Tibial artery (tissue), 4 donors: Measurements from ENCODE around the gene NTN1.

ENCODE experiments used
- DNase-seq, 2 donors: peaks; one replicate each; pipeline ENCODE4 v3.0.0-alpha.2; 2019
- H3K27ac ChIP-seq, 2 donors: fragments of 200-600 bp; sonication (generic) in 1 of 2; 1 replicate in 1 of 2; 2 replicates in 1 of 2; pipeline ENCODE4 v1.5.1; 2018 to 2019; ENCODE audit warnings: mild to moderate bottlenecking in 1 of 2
- H3K27me3 ChIP-seq, 2 donors: fragments of 200-600 bp; sonication (generic) in 1 of 2; one replicate each; pipeline versions ENCODE4 v1.5.1 to v1.6.0; 2016 to 2019
- H3K36me3 ChIP-seq, 3 donors: fragments of 200-600 bp; sonication (generic) in 2 of 3; one replicate each; pipeline ENCODE4 v1.5.1; 2016 to 2019; ENCODE audit warnings: mild to moderate bottlenecking in 2 of 3
- H3K4me1 ChIP-seq, 4 donors: fragments of 200-600 bp; sonication (generic) in 2 of 4; 1 replicate in 3 of 4; 2 replicates in 1 of 4; pipeline ENCODE4 v1.5.1; 2016 to 2019
- H3K4me3 ChIP-seq, 2 donors: fragments of 200-600 bp; sonication (generic) in 1 of 2; 1 replicate in 1 of 2; 2 replicates in 1 of 2; pipeline ENCODE4 v1.5.1; 2018 to 2019; ENCODE audit warnings: mild to moderate bottlenecking in 2 of 2
- H3K9me3 ChIP-seq, 3 donors: fragments of 200-600 bp; sonication (generic) in 1 of 3; one replicate each; pipeline ENCODE4 v1.5.1; 2016 to 2019
- CTCF ChIP-seq, 2 experiments: fragments of 200-600 bp in 1 of 2; fragments of 450-650 bp in 1 of 2; IDR thresholded peaks; one replicate each; pipeline ENCODE4 v1.5.1; 2017 to 2019; ENCODE audit warnings: antibody characterized with exemption in 2 of 2, mild to moderate bottlenecking in 1 of 2, moderate library complexity in 1 of 2
- intact Hi-C: fragments of 100-400 bp; cut with DNase I; formaldehyde crosslinking; loops from one replicate; pipeline ENCODE4 v1.15.0; 2023; ENCODE audit warnings: low total_unique reads

NTN1 gene

GRCh38 chr17:9185688-9186284, 164.5 kb downstream of the NTN1 start:
- H3K4me1 ChIP-seq: no peaks in the 10 kb centered on the region
- TF ChIP-seq CTCF (IDR thresholded peaks at IDR 0.05): no peak
- intact Hi-C loops: no loop called here
- no peak overlapping the region for H3K27ac ChIP-seq
- no peaks in the 10 kb centered on the region for H3K9me3 ChIP-seq
- H3K36me3 ChIP-seq: peaks cover 5 to 15% (median 5%) of the 10 kb centered on the region in 3 donors
- no peak overlapping the region for H3K4me3 ChIP-seq
- no peaks in the 10 kb centered on the region for H3K27me3 ChIP-seq
- DNase-seq: no peak

GRCh38 chr17:9187828-9188227, 166.5 kb downstream of the NTN1 start:
- no peak overlapping the region for H3K27ac ChIP-seq
- no peak for TF ChIP-seq CTCF (IDR thresholded peaks at IDR 0.05)
- intact Hi-C loops: no loop called here
- no peaks in the 10 kb centered on the region for H3K9me3 ChIP-seq
- H3K36me3 ChIP-seq: peaks cover 0 to 5% (median 5%) of the 10 kb centered on the region in 3 donors
- no peak for DNase-seq
- peaks cover 0 to 11% (median 2%) of the 10 kb centered on the region in 4 donors for H3K4me1 ChIP-seq
- H3K27me3 ChIP-seq: no peaks in the 10 kb centered on the region
- no peak overlapping the region for H3K4me3 ChIP-seq

- no peak for TF ChIP-seq CTCF (IDR thresholded peaks at IDR 0.05)
- Histone ChIP-seq H3K27me3 (no peaks in the 10 kb centered on the region), H3K4me1 (peaks cover 0 to 14% (median 2%) of the 10 kb centered on the region in 4 donors), H3K36me3 (peaks cover 0 to 5% (median 5%) of the 10 kb centered on the region in 3 donors), H3K27ac (no peak overlapping the region), H3K9me3 (no peaks in the 10 kb centered on the region), H3K4me3 (no peak overlapping the region)
- no peak for DNase-seq
- intact Hi-C loops: no loop called here
Observed at GRCh38 chr17:9188367-9188766, 167.1 kb downstream of the NTN1 start.

GRCh38 chr17:9189870-9190269, 168.6 kb downstream of the NTN1 start:
- DNase-seq: no peak
- intact Hi-C loops: no loop called here
- no peak overlapping the region for H3K27ac ChIP-seq

GRCh38 chr17:9192010-9192409, 170.7 kb downstream of the NTN1 start:
- Histone ChIP-seq H3K27ac (no peak overlapping the region), H3K27me3 (no peaks in the 10 kb centered on the region), H3K9me3 (no peaks in the 10 kb centered on the region), H3K4me1 (peaks cover 0 to 14% (median 2%) of the 10 kb centered on the region in 4 donors), H3K36me3 (no peaks in the 10 kb centered on the region), H3K4me3 (no peak overlapping the region)
- TF ChIP-seq CTCF (IDR thresholded peaks at IDR 0.05): no peak
- intact Hi-C loops: no loop called here
- DNase-seq: no peak

More at GRCh38 chr17:9189870-9190269, 168.6 kb downstream of the NTN1 start:
- Histone ChIP-seq H3K27me3 (no peaks in the 10 kb centered on the region), H3K36me3 (peaks cover 0 to 5% (median 0%) of the 10 kb centered on the region in 3 donors), H3K4me3 (no peak overlapping the region), H3K9me3 (no peaks in the 10 kb centered on the region), H3K4me1 (peaks cover 0 to 14% (median 2%) of the 10 kb centered on the region in 4 donors)
- no peak for TF ChIP-seq CTCF (IDR thresholded peaks at IDR 0.05)
